Measurements from ENCODE around the gene GTF2F2. TPM values are rescaled to one million over a fixed set of nuclear protein-coding genes. Genes with fewer than 3 reads are reported as not detected.

The GTF2F2 gene
- total RNA-seq, 1 donor from 2014 or later: 19.9 TPM

GRCh38 chr13:45280751-45281634 lies 160.7 kb downstream of the GTF2F2 start:
- Mint-ChIP-seq H3K9me3 (peaks cover 8% of the 10 kb centered on the region), H3K4me3 (no peak overlapping the region), H3K27ac (no peak overlapping the region), H3K4me1 (peaks cover 8% of the 10 kb centered on the region), H3K36me3 (peaks cover 20% of the 10 kb centered on the region), H3K27me3 (ENCODE audit: low read depth) (no peaks in the 10 kb centered on the region)
- peak in 1 of 2 experiments; percentile 58 for DNase-seq (ENCODE audit: low spot score in 2 of 2, unreplicated experiment in 2 of 2)
- TF ChIP-seq CTCF (IDR thresholded peaks at IDR 0.05; ENCODE audit: unreplicated experiment): no peak

GRCh38 chr13:45282994-45283393 lies 162.7 kb downstream of the GTF2F2 start:
- TF ChIP-seq CTCF (IDR thresholded peaks at IDR 0.05; ENCODE audit: unreplicated experiment): no peak
- no peaks in the 10 kb centered on the region for H3K27me3 Mint-ChIP-seq (ENCODE audit: low read depth)
- H3K4me3 Mint-ChIP-seq: no peak overlapping the region
- H3K4me1 Mint-ChIP-seq: peaks cover 8% of the 10 kb centered on the region
- no peaks in the 10 kb centered on the region for H3K9me3 Mint-ChIP-seq
- DNase-seq (ENCODE audit: low spot score in 2 of 2, unreplicated experiment in 2 of 2): no peak
- no peak overlapping the region for H3K27ac Mint-ChIP-seq
- peaks cover 11% of the 10 kb centered on the region for H3K36me3 Mint-ChIP-seq

- no peak for TF ChIP-seq CTCF (IDR thresholded peaks at IDR 0.05; ENCODE audit: unreplicated experiment)
- DNase-seq (ENCODE audit: low spot score in 2 of 2, unreplicated experiment in 2 of 2): no peak
- H3K4me1 Mint-ChIP-seq: no peaks in the 10 kb centered on the region
- H3K36me3 Mint-ChIP-seq: peaks cover 9% of the 10 kb centered on the region
- no peak overlapping the region for H3K27ac Mint-ChIP-seq
- H3K9me3 Mint-ChIP-seq: no peaks in the 10 kb centered on the region
- H3K27me3 Mint-ChIP-seq (ENCODE audit: low read depth): no peaks in the 10 kb centered on the region
- H3K4me3 Mint-ChIP-seq: no peak overlapping the region
These were observed 169.7 kb downstream of the GTF2F2 start for GRCh38 chr13:45289936-45290563.

DNA sequence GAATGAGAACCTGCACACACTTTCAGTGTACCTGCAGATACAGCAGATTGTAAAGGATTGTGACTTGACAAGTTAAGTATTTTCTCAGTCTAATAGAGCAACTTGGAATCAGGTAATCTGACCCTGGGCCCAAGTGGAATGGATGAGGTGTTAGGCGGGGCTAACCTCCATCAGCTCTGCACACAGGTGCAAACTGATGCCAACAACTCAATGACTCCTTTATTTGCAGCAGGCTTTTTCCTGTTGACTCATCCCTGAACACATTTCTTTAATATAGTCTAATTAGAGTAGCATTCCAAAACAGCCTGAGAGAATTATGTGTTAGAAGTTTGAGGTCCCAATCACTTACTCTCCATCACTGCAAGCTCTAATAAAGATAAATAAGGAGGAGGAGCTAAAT lies 171.9 kb downstream of the GTF2F2 start:
- H3K36me3 Mint-ChIP-seq: peaks cover 4% of the 10 kb centered on the region
- H3K27me3 Mint-ChIP-seq (ENCODE audit: low read depth): no peaks in the 10 kb centered on the region
- no peak overlapping the region for H3K4me3 Mint-ChIP-seq
- H3K4me1 Mint-ChIP-seq: no peaks in the 10 kb centered on the region
- no peak for TF ChIP-seq CTCF (IDR thresholded peaks at IDR 0.05; ENCODE audit: unreplicated experiment)
- H3K27ac Mint-ChIP-seq: no peak overlapping the region
- no peak for DNase-seq (ENCODE audit: low spot score in 2 of 2, unreplicated experiment in 2 of 2)
- H3K9me3 Mint-ChIP-seq: no peaks in the 10 kb centered on the region

DNA sequence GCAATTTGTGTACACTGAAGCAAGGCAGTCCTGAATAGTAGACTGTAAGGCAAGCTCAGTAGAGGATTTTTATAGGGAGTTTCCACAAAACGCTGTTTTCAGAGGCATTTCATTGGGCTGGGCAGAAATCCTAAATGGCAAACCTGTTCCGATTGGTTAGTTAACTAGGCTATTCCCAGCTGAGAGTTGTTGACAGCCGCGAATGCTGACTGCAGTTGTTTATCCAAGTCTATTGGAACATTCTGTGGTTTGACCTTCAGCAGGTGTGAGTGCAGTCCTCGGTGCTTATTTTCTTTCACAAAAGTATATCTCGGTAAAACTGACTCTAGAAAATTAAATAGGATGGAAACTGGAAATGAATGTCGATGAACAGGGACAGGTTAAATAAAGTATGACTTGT lies 175.2 kb downstream of the GTF2F2 start:
- Mint-ChIP-seq H3K36me3 (no peaks in the 10 kb centered on the region), H3K9me3 (no peaks in the 10 kb centered on the region), H3K4me1 (no peaks in the 10 kb centered on the region), H3K27ac (no peak overlapping the region), H3K4me3 (no peak overlapping the region), H3K27me3 (ENCODE audit: low read depth) (no peaks in the 10 kb centered on the region)
- no peak for TF ChIP-seq CTCF (IDR thresholded peaks at IDR 0.05; ENCODE audit: unreplicated experiment)
- DNase-seq (ENCODE audit: low spot score in 2 of 2, unreplicated experiment in 2 of 2): no peak
